OCI-M1 (cell line): ENCODE data around the gene KIAA0232.
"Not testable (repeated sequence)": the region's sequence is repeated elsewhere in the genome, so short reads cannot be mapped to it uniquely, and the experiment has no call there.

ENCODE experiments used
- DNase-seq: peaks from one replicate; lab custom pipeline; 2025; lab: John Stamatoyannopoulos, UW

KIAA0232 gene

DNA sequence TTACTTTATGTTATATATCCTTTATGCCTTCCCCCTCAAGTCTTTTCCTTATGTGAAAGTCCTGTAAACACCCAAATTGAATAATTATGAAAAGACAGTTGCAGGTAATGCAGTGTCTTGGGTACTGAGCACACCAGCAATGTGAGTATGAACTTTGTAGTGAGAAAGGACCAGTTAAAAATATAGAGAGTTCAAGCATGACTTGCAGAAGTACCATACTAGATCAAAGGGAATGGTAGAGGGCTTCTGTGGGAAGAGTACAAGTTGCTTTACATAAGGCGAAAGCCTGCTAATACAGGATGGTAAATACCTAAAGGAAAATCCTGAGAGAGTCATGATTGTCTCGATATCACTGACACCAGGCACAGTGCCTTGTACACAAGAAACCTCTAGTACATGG lies 25.7 kb downstream of the KIAA0232 start:
- peak; percentile 22 for DNase-seq

DNA sequence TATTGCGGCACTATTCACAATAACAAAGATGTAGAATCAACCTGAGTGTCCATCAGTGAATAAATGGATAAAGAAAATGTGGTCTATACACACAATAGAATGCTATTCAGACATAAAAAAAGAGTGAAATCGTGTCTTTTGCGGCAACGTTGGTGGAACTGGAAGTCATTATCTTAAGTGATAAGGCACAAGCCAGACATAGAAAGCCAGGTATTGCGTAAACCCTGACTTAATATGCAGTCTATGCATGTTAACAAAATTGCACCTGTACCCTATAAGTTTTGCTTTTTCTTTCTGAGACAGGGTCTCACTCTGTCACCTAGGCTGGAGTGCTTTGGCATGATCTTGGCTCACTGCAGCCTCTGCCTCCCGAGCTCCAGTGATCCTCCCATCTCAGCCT lies 28.6 kb downstream of the KIAA0232 start:
- DNase-seq, result peak; percentile 70

DNA sequence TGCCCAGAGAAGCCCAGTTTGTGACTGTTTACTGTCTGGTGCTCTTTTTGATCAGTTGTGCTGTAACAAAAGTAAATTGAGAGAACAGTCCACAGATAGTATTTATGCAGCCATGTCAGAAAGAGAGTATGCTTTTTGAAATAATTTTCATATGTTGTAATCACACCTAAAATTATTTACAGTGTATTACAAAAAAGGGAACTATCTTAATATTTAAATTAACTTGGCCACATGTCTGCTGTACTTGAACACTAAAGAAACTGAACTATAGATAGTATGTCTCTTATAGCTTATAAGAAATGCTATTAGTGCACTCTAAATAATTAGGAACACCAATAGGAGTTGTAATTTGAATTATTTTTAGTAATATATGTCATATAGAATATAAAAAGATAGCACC lies 30.2 kb downstream of the KIAA0232 start:
- no peak for DNase-seq

DNA sequence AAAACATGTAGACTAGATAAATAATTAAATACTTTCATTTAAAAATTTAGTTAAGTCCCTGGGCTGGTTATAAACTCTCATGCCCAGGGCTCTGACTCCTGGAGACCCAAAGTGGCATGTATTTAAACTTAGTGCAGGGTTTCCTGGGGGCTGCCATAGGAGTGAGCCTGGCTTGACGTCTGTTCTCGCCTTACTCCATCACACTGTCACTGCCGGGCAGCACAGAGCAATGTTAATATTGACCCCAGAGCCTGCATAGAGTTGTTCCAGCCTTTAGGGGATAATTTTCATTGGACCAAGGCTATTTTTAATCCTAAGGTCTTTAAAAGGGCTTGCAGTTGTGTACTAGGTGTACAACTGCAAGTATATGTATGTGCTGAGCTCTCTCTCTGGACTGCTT lies 31.2 kb downstream of the KIAA0232 start:
- DNase-seq, result no peak

DNA sequence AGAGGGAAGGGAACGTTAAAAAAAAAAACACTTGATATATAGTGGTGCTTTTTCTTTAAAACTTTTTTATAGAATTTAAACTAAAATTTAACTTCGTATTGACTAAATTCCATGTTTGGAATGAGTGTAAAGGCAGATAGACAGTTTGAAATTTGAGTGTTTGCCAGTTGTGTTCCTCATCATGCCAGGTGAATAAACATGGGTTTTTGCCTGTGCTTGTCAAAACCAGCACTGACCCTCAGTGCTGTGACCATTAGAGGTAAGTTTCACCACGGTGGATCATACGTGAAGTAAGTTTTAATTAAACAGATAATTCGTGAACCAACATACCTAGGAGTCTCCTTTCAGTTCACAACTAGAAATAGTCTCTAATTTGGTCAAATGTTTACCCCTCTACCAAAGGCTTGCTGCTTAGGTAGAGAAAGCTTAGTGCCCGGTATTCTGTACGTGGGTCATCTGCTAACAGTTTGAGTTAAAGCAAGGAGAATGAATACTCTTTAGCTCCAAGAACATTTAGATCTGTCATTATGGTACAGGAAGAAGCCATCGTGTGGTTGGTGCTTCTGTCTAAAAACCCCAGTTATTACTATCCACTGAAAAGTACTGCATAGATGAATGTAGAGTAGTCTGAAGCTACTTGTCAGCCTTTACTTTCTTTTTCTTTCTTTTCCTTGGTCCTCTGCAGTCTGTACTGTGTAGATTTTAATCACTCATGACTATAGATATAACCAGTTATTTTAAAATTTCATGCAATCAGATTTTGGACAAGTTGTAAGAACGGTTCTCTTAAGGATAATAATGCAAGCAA lies 32.7 kb downstream of the KIAA0232 start:
- no peak for DNase-seq

DNA sequence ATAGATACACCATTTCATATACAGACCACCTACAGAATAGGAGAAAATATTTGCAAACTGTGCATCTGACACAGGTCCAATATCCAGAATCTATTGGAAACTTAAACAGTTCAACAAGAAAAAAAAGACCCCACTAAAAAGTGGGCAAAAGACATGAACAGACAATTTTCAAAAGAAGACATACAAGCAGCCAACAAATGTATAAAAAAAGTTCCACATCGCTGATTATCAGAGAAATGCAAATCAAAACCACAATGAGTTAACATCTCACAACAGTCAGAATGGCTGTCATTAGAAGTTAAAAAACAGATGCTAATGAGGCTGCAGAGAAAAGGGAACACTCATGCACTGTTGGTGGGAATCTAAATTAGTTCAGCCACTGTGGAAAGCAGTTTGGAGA lies 36.8 kb downstream of the KIAA0232 start:
- DNase-seq, result peak; percentile 15

DNA sequence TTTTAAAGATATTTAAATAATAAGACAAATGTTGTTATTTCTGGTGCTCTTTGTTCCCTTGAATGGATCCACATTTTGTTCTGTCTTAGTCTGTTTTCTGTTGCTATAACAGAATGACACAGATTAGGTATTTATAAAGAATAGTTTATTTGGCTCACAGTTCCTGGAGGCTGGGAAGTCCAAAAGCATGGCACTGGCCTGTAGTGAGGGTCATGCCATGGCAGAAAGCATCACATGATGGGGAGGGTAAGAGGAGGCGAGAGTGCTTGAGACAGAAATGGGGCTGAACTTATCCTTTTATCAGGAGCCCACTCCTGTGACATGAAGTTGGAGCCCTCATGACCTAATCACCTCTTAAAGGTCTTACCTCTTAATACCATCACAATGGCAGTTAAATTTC lies 38.2 kb downstream of the KIAA0232 start:
- no peak for DNase-seq

DNA sequence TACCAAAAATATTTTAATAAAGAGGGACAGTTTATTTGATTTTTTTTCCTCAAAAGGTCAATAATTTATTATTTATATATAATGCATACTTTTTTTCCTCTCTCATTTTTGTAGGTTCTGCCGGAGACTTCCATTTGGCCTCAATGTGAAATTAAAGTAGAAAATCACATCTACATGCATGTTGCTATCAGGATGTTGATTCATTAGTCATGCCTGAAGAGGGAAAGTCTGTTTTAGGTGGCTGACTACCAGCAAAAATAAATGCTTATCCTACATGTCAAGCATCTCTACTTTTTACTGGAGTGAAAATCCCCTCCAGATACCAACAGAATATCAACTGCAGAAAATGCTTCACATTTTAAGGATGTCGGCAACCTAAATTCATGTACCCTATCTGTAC lies 41.5 kb downstream of the KIAA0232 start:
- DNase-seq, result no peak

DNA sequence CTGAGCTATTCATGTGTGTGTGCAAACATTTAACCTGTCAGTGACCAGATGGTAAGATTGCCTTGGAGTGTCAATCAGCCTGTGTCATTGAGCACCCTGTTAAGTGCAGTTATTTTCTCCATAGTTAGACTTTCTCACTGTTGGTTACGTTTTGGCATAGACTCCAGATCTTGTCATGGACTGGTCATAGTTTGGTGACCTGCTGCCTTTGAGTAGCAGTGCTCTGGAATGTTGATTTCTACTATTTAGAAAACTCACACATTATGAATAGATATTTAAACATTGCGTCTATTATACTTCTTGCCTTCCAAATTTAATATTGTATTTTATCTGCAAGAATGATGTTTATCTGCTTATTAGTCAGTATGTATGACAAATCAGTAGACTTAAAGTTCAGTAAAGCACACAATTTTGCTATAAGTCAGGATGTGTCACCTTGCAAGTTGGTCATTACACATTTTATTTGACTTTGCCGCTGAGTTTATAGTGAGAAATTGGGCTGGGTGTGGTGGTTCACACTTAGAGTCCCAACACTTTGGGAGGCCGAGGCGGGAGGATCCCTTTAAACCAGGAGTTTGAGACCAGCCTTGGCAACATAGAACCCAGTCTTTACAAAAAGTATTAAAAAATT lies 42.4 kb downstream of the KIAA0232 start:
- no peak for DNase-seq

DNA sequence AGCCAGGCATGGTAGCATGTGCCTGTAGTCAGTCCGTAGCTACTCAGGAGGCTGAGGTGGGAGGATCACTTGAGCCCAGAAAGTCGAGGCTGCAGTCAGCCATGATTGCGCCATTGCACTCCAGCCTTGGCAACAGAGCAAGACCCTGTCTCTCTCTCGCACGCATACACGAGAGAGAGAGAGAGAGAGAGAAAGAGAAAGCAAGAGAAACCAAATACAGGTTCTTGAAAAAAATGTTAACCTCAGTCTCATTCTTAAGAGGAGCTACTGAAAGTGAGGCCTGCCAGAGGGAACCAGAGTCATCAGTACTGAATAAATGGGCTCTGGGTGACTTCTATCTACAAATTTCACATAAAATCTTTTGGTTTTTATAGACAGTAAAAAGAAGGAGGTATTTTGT lies 42.9 kb downstream of the KIAA0232 start:
- DNase-seq, result no peak

DNA sequence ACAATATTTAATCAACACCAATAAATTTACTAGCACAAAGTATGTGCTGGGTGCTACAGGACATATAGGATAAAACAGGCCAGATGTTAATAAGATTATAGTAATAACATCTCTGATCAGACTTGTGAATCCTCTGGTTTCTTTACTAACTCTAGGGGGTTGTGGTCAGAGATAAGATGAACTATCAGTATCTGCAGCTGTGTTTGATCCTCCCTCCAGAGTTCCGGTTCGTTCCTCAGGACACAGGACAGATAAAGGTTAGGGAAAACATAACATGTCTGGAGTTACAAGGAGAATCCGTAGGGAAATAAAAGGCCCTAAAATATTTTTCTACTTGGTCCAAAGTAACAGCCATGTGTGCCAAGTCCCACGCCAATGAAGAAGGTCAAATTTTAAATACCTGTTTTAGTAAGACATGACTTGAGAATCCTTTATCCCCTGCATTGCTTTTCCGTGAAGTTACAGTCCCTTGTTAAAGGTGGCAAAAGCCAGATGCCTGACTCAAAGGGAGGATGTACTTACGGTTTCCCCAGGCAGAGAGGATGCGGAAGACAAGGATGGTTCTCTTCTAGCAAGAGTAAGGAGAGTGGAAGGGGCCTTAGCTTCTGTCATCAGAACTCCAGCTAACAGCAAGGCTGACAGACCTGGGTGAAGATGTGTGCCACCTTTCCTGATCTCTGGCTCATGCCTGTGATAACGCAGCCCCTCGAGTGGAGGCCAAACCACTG lies 44.4 kb downstream of the KIAA0232 start:
- DNase-seq, result peak; percentile 65

DNA sequence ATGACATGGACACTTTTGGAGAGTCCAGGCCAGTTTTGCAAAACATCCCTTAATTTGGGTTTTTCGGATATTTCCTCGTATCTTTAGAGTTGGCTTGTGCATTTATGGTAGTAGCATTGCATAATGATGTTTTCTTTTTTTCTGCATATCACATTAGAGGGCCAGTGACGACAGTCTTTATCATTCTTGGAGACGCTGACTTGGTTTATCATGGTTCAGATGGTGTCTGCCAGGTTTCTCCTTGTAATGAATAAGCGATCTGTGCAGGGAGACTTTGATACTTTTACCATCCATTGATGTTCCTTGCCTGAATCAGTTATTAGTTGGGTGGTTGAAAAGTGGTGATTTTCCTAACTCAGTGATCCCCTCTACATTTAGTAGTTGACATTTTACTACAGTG lies 46.6 kb downstream of the KIAA0232 start:
- no peak for DNase-seq

DNA sequence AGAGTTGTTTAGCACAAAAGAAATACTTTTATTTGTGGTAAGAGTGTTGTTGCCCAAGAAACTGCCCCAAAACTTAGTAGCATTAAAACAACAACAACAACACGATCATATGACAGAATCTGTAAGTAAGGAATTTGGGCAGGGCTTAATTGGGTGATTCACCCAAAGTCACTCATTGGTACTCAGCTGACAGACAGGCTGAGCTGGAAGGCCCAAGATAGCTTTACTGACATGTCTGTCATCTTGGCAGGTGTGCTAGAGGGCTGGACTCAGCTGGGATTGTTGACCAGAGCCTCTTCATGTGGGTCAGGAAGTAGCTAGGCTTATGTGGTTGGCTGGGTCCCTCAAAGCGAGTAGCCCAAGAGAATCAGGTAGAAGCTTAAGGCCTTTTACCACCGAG lies 52.3 kb downstream of the KIAA0232 start:
- no peak for DNase-seq

DNA sequence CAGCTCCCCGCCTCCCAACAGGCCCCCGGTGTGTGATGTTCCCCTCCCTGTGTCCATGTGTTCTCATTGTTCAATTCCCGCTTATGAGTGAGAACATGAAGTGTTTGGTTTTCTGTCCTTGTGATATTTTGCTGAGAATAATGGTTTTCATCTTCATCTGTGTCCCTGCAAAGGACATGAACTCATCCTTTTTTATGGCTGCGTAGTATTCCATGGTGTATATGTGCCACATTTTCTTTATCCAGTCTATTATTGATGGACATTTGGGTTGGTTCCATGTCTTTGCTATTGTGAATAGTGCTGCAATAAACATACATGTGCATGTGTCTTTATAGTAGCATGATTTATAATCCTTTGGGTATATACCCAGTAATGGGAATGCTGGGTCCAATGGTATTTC lies 53.1 kb downstream of the KIAA0232 start:
- DNase-seq, result not testable (repeated sequence)

DNA sequence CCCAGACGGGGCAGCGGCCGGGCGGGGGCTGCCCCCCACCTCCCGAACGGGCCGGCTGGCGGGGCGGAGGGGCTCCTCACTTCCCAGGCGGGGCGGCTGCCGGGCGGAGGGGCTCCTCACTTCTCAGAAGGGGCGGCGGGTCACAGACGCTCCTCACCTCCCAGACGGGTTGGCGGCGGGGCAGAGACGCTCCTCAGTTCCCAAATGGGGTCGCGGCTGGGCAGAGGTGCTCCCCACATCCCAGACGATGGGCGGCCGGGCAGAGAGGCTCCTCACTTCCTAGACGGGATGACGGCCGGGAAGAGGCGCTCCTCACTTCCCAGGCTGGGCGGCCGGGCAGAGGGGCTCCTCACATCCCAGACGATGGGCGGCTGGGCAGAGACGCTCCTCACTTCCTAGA lies 54.6 kb downstream of the KIAA0232 start:
- DNase-seq, result not testable (repeated sequence)

DNA sequence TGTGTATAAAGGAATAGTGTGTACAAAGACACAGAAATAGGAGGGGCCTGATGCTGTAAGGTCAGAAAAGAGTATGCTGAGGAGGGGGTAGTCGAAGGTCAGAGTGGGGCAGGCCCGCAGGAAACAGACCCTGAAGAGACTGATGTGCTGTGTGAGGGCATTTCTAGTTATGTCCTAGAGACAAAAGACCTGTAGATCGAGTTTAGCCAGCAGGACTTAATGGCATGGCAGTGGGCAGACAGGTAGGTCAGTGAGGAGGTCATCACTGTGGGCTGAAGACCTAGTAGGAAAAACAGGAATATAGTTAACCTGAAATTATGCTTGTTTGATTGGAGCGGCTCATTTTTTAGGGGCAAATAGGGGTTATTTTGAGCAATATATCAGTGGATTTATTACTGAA lies 57.1 kb downstream of the KIAA0232 start:
- no peak for DNase-seq

DNA sequence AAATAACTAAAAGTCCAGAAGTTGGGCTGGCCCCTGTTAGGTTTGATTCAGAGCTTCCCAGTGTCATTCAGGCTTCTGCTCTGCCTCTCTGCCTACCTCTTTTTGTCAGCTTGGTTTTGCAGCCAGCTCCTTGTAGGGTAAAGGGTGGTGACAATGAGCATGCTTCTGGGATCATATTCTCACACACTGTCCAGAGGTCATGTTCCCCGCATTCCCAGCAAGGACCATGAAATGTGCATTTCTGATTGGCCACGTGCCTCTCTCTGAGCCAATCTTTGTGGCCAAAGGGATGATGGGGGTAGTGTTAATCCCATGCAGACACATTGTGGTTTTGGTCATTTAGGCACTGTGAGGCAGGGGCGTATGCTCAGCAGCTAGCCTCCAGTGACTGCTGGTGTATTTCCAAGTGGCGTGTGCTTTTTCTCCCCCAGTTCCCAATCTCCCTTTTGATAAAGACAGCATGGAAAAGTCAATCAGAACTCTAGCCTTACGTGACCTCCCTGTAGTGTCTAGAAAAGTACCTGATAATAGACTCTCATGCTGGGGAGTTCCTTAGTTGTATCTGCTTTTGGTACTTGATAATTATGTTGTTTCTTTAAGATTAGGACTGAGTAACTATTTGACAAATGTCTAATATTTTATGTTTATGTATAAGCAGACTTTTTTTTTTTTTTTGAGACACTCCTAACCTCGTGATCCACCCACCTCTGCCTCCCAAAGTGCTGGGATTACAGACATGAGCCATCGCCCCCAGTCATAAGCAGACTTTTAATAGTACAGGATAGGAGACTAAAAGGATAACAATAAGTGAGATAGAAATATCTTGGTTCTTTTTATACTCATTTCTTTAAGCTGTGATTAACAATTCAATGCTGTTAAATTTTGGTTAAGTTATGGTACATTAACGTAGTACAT lies 57.8 kb downstream of the KIAA0232 start:
- peak; percentile 81 for DNase-seq

DNA sequence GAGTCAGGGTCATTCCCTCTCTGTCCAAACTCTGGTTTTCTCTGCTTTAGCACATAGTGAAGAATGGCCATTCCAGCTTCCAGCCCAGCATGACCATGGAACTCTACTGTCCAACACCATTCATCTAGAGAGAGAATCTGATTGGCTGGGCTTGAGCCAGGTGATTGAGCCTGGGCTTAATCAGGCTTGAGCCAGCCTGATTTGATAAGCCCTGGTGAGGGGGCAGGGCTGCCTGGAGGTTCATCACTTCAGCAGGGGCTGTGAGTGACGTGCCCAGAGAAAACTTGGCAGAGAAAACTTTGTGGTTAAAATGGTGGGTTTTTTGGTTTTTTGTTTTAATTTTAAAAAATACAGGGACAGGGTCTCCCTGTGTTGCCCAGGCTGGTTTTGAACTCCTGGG lies 62.5 kb downstream of the KIAA0232 start:
- DNase-seq, result peak; percentile 56

DNA sequence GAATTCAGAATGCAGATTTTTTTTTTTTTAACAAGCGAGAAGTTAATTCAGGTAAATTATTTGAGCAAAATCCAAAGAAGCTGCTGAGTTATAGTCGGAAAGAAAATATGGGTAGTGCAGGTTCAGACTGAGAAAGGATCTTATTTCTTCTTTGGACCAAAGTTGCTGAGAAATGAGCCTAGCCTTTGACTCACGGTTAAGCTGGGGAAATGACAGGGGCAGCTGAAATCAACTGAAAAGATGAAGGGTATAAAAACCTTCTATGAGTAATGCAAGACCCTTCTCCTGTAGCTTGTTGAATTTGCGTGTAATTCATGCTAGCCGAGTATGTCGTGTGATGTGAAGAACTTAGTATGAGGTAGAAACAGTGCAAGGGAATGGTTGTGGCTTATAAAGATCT lies 63.0 kb downstream of the KIAA0232 start:
- no peak for DNase-seq

DNA sequence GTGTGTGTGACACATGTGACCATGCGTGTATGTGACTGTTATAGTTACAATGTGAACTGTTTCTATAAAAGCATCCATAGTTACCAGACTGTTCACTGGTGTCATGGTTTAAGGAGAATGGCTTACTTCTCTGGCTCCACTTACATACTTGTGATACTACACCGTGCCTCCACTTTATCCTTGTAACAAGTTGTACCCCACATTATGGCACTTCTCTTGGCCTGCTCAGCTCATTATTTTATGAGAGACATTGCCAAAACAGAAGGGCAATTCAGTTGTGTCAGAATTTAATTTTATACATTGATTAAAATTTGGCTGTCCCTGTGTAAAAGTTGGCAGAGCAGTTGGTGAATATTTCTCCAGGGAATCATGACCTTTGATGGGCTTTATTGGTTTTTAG lies 64.7 kb downstream of the KIAA0232 start:
- DNase-seq, result no peak

DNA sequence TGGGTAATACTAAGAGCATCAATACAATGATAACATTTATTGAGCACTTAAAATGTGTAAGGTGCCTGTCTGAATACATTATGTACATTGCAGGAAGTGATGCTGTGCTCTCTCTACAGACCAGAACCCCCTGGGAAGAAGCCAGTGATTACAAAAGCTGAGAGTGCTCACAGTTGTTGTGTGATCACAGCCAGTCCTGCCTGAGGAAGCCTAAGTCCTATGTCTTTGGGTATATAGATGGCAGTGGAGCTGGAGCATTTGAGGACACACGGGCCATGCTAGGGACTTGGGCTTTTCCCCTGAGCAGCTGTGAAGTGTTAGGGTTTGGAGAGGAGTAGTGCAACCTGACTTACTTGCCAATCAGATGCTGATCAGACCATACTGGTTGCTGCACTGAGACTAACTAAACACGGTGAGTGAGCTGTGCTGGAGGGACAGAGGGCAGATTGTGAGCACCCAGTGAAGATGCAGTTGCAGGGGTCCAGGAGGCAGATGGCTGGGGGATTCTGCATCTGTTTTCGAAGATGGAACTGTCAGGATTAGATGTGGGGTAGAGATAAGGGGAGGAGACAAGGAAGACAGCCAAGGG lies 66.3 kb downstream of the KIAA0232 start:
- no peak for DNase-seq

DNA sequence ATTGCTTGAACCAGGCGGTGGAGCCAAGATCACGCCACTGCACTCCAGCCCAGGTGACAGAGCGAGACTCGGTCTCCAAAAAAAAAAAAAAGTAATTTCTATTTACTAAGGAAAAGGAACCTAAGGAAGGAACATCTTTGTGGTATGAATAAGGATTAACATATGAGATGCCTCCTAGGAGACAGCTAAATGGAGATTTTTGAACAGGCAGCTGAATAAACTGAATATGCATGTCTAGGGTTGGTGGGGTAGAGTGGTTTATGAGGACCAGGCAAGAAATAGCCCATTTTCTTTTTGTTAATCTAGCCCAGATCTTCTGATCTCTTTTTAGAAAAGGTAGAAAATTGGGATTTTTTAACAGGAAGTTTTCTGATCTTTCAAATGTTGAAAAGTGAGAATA lies 67.2 kb downstream of the KIAA0232 start:
- DNase-seq, result no peak
